Activated T-helper 2 cell treated with anti-CD3 and anti-CD28 coated beads, Interferon-gamma antibody, Interleukin-2, Interleukin-4, amounts not matched to agents 10 μg/mL and 5 μg/mL and 100 μg/mL, durations not matched to agents 14 hours and 24 hours and 36 hours (primary cell): ENCODE results near the gene REX1BD. TPM values are rescaled to one million over a fixed set of nuclear protein-coding genes. Genes with fewer than 3 reads are reported as not detected.
"Not testable (repeated sequence)": the region's sequence is repeated elsewhere in the genome, so short reads cannot be mapped to it uniquely, and the experiment has no call there.

Source experiments
- DNase-seq: peaks from one replicate; pipeline ENCODE4 v3.0.0; 2021; ENCODE audit warnings: low spot score
- H3K27ac Mint-ChIP-seq: one replicate; pipeline ENCODE4 v1.8.0; 2021; ENCODE audit warnings: mixed read lengths
- H3K27me3 Mint-ChIP-seq: one replicate; pipeline ENCODE4 v1.8.0; 2021; ENCODE audit warnings: low read depth, mixed read lengths
- H3K36me3 Mint-ChIP-seq: one replicate; pipeline ENCODE4 v1.8.0; 2021; ENCODE audit warnings: low read depth, mixed read lengths
- H3K4me1 Mint-ChIP-seq: one replicate; pipeline ENCODE4 v1.8.0; 2021; ENCODE audit warnings: low read depth, mixed read lengths
- H3K4me3 Mint-ChIP-seq: one replicate; pipeline ENCODE4 v1.8.0; 2021; ENCODE audit warnings: low read depth, mild to moderate bottlenecking, moderate library complexity, mixed read lengths
- H3K9me3 Mint-ChIP-seq: one replicate; pipeline ENCODE4 v1.8.0; 2021; ENCODE audit warnings: mixed read lengths
- intact Hi-C: fragments of 100-400 bp; cut with micrococcal nuclease; formaldehyde crosslinking; loops from one replicate; pipeline ENCODE4 v1.15.1; 2023
- total RNA-seq: library from RNA; stranded (reverse); gene quantifications from 2 replicates; pipeline ENCODE4 v1.2.3, GENCODE V29; 2022

The REX1BD gene
- total RNA-seq, 1 donor from 2014 or later, result 122 TPM

GRCh38 chr19:18587962-18588610 is 512 bp upstream of the REX1BD start:
- Mint-ChIP-seq H3K36me3 (peaks cover 27% of the 10 kb centered on the region), H3K4me1 (peaks cover 30% of the 10 kb centered on the region), H3K9me3 (no peaks in the 10 kb centered on the region), H3K4me3 (peak overlapping the region; percentile 84), H3K27ac (peak overlapping the region; percentile 93), H3K27me3 (no peaks in the 10 kb centered on the region)
- DNase-seq, result no peak
- intact Hi-C loops, result loop anchor here (1.0 to 2.0 kb wide), 2 partner anchors 43 to 66 kb away; partner anchors contain the start of gene ELL

- Mint-ChIP-seq H3K27ac (peak overlapping the region; percentile 92), H3K4me3 (peak overlapping the region; percentile 84), H3K36me3 (peaks cover 28% of the 10 kb centered on the region), H3K9me3 (no peaks in the 10 kb centered on the region), H3K27me3 (peaks cover 1% of the 10 kb centered on the region), H3K4me1 (peaks cover 32% of the 10 kb centered on the region)
- intact Hi-C loops, result loop anchor here (1.0 to 5.0 kb wide), 3 partner anchors 18 to 258 kb away; partner anchors contain the start of gene UBA52
- DNase-seq, result peak; percentile 74
Measured at GRCh38 chr19:18589380-18590272, 1.0 kb downstream of the REX1BD start.

- DNase-seq, result no peak
- intact Hi-C loops, result loop anchor here (5.0 kb wide), 1 partner anchor 257 kb away; no protein-coding TSS in a partner anchor
- H3K4me1 Mint-ChIP-seq, result peaks cover 30% of the 10 kb centered on the region
- H3K9me3 Mint-ChIP-seq, result no peaks in the 10 kb centered on the region
- H3K27ac Mint-ChIP-seq, result peak overlapping the region; percentile 92
- H3K27me3 Mint-ChIP-seq, result peaks cover 7% of the 10 kb centered on the region
- H3K36me3 Mint-ChIP-seq, result peaks cover 28% of the 10 kb centered on the region
- peak overlapping the region; percentile 84 for H3K4me3 Mint-ChIP-seq
Measured at GRCh38 chr19:18590273-18591272, 2.0 kb downstream of the REX1BD start.

- Mint-ChIP-seq H3K4me1 (peaks cover 26% of the 10 kb centered on the region), H3K27me3 (peaks cover 14% of the 10 kb centered on the region), H3K9me3 (no peaks in the 10 kb centered on the region), H3K36me3 (peaks cover 28% of the 10 kb centered on the region), H3K27ac (no peak overlapping the region), H3K4me3 (peak overlapping the region; percentile 33)
- intact Hi-C loops, result loop anchor here (5.0 kb wide), 1 partner anchor 255 kb away; no protein-coding TSS in a partner anchor
- no peak for DNase-seq
Measured at GRCh38 chr19:18591735-18592385, 3.3 kb downstream of the REX1BD start.

GRCh38 chr19:18592732-18593131 is 4.1 kb downstream of the REX1BD start:
- H3K4me1 Mint-ChIP-seq, result peaks cover 23% of the 10 kb centered on the region
- H3K4me3 Mint-ChIP-seq, DNase-seq, H3K9me3 Mint-ChIP-seq, H3K27ac Mint-ChIP-seq: not testable (repeated sequence)
- intact Hi-C loops, result loop anchor here (5.0 kb wide), 1 partner anchor 255 kb away; no protein-coding TSS in a partner anchor
- peaks cover 28% of the 10 kb centered on the region for H3K36me3 Mint-ChIP-seq
- H3K27me3 Mint-ChIP-seq, result peaks cover 14% of the 10 kb centered on the region

GRCh38 chr19:18593367-18594095 is 4.9 kb downstream of the REX1BD start:
- Mint-ChIP-seq H3K4me3 (peak overlapping the region; percentile 9), H3K27ac (no peak overlapping the region), H3K27me3 (peaks cover 14% of the 10 kb centered on the region)

GRCh38 chr19:18594096-18594823 is 5.7 kb downstream of the REX1BD start:
- H3K9me3 Mint-ChIP-seq, result no peaks in the 10 kb centered on the region
- H3K27ac Mint-ChIP-seq, result no peak overlapping the region
- H3K27me3 Mint-ChIP-seq, result peaks cover 16% of the 10 kb centered on the region
- H3K4me3 Mint-ChIP-seq, result peak overlapping the region; percentile 66
- peaks cover 17% of the 10 kb centered on the region for H3K4me1 Mint-ChIP-seq
- H3K36me3 Mint-ChIP-seq, result peaks cover 28% of the 10 kb centered on the region
- DNase-seq, result peak; percentile 63
- intact Hi-C loops, result loop anchor here (5.0 kb wide), 1 partner anchor 253 kb away; no protein-coding TSS in a partner anchor

More at GRCh38 chr19:18593367-18594095, 4.9 kb downstream of the REX1BD start:
- H3K9me3 Mint-ChIP-seq, result no peaks in the 10 kb centered on the region
- H3K4me1 Mint-ChIP-seq, result peaks cover 17% of the 10 kb centered on the region
- peaks cover 28% of the 10 kb centered on the region for H3K36me3 Mint-ChIP-seq
- intact Hi-C loops, result loop anchor here (5.0 kb wide), 1 partner anchor 254 kb away; no protein-coding TSS in a partner anchor
- DNase-seq, result no peak

GRCh38 chr19:18594824-18595373 is 6.3 kb downstream of the REX1BD start:
- H3K27ac Mint-ChIP-seq, result no peak overlapping the region
- H3K9me3 Mint-ChIP-seq, result no peaks in the 10 kb centered on the region
- peaks cover 24% of the 10 kb centered on the region for H3K36me3 Mint-ChIP-seq
- peaks cover 16% of the 10 kb centered on the region for H3K27me3 Mint-ChIP-seq
- H3K4me3 Mint-ChIP-seq, result peak overlapping the region; percentile 66
- intact Hi-C loops, result loop anchor here (5.0 kb wide), 1 partner anchor 252 kb away; no protein-coding TSS in a partner anchor
- H3K4me1 Mint-ChIP-seq, result peaks cover 13% of the 10 kb centered on the region
- no peak for DNase-seq

GRCh38 chr19:18595475-18595874 is 6.9 kb downstream of the REX1BD start:
- DNase-seq, result no peak
- H3K4me1 Mint-ChIP-seq, result peaks cover 9% of the 10 kb centered on the region
- H3K27me3 Mint-ChIP-seq, result peaks cover 16% of the 10 kb centered on the region
- peak overlapping the region; percentile 39 for H3K4me3 Mint-ChIP-seq
- peaks cover 19% of the 10 kb centered on the region for H3K36me3 Mint-ChIP-seq
- intact Hi-C loops, result no loop called here
- no peaks in the 10 kb centered on the region for H3K9me3 Mint-ChIP-seq
- no peak overlapping the region for H3K27ac Mint-ChIP-seq

GRCh38 chr19:18596752-18597157 is 8.2 kb downstream of the REX1BD start:
- intact Hi-C loops, result no loop called here
- no peak overlapping the region for H3K4me3 Mint-ChIP-seq
- H3K27ac Mint-ChIP-seq, result no peak overlapping the region
- peaks cover 18% of the 10 kb centered on the region for H3K27me3 Mint-ChIP-seq
- DNase-seq, result no peak
- peaks cover 8% of the 10 kb centered on the region for H3K36me3 Mint-ChIP-seq
- H3K9me3 Mint-ChIP-seq, result no peaks in the 10 kb centered on the region
- peaks cover 7% of the 10 kb centered on the region for H3K4me1 Mint-ChIP-seq
